DOHH2 (cell line): ENCODE results near the gene PSME3.
"Not testable (repeated sequence)": the region's sequence is repeated elsewhere in the genome, so short reads cannot be mapped to it uniquely, and the experiment has no call there.

Experiments
- EZH2phosphoT487 ChIP-seq: fragments of 200-600 bp; sonication (generic); IDR thresholded peaks from 2 replicates; pipeline ENCODE4 v1.6.1; 2017; ENCODE audit warnings: borderline replicate concordance, mild to moderate bottlenecking, antibody characterized with exemption, low read length, moderate library complexity, mixed read lengths
- TF ChIP-seq, protein P1 (sequence below): fragments of 200-600 bp; sonication (generic); IDR thresholded peaks from one replicate; pipeline ENCODE4 v1.5.1; 2014; ENCODE audit warnings: antibody characterized with exemption, mild to moderate bottlenecking, low read depth, low read length; ENCODE audit not compliant: poor library complexity, severe bottlenecking

DNA sequence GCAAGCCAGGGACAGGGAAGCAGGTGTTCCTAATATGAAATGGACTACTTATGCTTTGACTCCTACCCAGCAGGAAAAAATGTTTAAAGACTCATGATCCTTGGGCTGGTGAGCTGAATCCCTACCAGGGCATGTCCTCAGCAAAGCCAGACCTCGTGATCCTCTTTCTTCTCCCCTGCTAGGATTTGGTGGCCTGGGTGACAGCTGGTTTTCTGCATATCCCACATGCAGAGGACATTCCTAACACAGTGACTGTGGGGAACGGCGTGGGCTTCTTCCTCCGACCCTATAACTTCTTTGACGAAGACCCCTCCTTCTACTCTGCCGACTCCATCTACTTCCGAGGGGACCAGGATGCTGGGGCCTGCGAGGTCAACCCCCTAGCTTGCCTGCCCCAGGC lies 22.9 kb downstream of the PSME3 start:
- TF ChIP-seq, protein P1, sequence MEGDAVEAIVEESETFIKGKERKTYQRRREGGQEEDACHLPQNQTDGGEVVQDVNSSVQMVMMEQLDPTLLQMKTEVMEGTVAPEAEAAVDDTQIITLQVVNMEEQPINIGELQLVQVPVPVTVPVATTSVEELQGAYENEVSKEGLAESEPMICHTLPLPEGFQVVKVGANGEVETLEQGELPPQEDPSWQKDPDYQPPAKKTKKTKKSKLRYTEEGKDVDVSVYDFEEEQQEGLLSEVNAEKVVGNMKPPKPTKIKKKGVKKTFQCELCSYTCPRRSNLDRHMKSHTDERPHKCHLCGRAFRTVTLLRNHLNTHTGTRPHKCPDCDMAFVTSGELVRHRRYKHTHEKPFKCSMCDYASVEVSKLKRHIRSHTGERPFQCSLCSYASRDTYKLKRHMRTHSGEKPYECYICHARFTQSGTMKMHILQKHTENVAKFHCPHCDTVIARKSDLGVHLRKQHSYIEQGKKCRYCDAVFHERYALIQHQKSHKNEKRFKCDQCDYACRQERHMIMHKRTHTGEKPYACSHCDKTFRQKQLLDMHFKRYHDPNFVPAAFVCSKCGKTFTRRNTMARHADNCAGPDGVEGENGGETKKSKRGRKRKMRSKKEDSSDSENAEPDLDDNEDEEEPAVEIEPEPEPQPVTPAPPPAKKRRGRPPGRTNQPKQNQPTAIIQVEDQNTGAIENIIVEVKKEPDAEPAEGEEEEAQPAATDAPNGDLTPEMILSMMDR, result not testable (repeated sequence)
- not testable (repeated sequence) for TF ChIP-seq EZH2phosphoT487
